KG1 (cell line): ENCODE results near the gene LAGE3.
"Not testable (repeated sequence)": the region's sequence is repeated elsewhere in the genome, so short reads cannot be mapped to it uniquely, and the experiment has no call there.

ENCODE experiments used
- DNase-seq: peaks from one replicate; lab custom pipeline; 2025; lab: John Stamatoyannopoulos, UW

The LAGE3 gene

GRCh38 chrX:154502098-154502497 is 23.0 kb upstream of the LAGE3 start:
- no peak for DNase-seq

DNA sequence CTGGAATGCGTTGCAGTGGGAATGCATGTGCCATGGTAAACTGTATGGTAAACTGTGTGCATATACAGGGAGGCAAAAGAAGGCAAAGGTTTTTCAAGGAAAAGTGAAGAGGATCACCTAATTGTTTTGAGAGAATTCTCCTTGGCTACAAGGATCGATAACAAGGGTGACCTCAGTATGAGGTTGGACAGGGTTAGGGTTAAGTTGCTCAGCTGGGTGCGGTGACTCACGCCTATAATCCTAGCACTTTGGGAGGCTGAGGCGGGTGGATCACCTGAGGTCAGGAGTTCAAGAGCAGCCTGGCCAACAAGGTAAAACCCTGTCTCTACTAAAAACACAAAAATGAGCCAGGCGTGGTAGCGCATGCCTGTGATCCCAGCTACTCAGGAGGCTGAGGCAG is 22.3 kb upstream of the LAGE3 start:
- DNase-seq: not testable (repeated sequence)

GRCh38 chrX:154496591-154497137 is 17.6 kb upstream of the LAGE3 start:
- DNase-seq: not testable (repeated sequence)

DNA sequence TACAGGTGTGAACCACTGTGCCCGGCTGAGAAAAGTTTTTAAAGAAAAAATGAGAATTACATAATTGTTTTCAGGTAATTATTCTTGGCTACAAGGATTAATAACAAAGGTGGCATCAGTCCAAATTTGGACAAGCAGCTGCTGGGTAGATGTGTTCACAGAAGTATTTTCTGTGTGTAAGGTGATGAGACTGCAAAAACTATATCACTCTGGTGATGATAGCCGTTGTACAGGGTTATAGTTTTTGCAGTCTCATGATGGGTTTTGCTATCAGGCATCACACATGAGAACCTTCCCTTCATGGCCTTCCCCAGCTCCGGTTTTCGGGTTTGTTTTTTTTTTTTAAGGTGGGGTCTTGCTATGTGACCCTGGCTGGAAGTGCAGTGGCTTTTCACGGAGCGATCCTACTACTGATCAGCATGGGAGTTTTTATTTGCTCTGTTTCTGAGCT is 16.4 kb upstream of the LAGE3 start:
- DNase-seq: no peak

DNA sequence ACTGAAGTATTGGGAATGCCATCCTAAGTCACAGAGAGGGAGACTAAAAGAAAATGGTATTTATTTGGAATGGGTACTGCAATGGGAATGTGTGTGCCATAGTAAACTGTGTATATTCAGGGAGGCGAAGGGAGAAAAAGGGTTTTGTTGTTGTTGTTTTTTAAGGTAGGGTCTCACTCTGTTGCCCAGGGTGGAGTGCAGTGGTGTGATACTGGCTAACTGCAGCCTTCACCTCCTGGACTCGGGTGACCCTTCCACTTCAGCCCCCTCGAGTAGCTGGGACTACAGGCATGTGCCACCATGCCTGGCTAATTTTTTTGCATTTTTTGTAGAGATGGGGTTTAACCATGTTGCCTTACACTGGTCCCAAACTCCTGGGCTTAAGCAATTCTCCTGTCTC is 15.6 kb upstream of the LAGE3 start:
- DNase-seq: no peak

DNA sequence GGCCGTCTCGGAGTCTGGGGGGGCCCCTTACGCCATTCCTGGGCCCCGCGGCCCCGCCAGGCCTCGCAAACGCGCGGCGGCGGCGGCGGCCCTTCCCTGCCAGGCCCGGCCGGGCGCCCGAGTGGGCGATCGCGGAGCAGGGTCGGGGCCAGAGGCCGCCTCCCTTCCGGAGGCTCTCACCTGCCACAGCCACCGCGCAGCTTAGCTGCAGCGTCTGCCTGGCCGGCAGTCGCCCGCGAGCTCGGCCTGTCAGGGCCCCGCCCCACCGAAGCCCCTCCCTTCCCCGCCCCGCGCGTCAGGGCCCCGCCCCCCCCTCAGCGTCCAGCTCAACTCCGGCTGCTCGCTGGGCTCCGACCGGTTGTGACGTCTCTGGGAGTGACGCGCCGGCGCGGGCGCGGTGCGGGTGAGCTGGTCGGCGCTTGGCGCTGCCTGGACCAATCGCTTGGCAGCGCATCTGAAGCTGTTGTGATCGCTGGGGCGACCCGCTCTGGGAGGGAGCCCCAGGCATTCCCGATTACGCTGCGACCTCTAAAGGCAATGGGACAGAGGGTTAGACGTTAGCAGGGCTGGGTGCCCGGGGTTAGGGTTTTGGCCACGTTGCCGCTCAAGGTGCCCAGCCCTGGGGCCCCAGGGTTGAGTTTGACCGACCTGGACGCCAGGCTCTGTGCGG is 11.5 kb upstream of the LAGE3 start, which contains the start of gene SLC10A3:
SLC10A3 (minus strand) TSS at position 216 of the 670 bp plus-strand sequence. CDS start 1,689 bp downstream, outside the sequence.
- DNase-seq: peak; percentile 61

DNA sequence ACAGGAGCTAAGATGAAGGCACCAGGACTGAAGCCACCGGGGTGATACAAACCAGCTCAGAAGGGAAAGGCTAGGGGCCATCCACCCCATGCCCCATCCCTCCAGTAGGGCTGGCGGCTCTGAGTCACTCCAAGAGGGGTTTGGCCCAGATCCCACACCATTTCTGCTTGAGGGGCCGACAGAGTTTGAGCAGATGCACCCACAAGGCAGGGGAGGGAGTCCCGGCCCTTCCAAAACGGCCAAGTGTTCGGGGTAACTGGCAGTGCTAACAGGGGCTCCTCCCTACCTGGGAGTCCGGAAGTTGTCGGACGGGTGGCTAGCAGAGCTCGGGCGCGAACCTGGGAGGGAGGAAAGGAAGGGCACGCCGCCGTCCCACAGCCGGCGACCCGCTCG is 10.9 kb upstream of the LAGE3 start:
- DNase-seq: no peak

- no peak for DNase-seq
These were observed 10.1 kb upstream of the LAGE3 start for GRCh38 chrX:154489182-154489581.

DNA sequence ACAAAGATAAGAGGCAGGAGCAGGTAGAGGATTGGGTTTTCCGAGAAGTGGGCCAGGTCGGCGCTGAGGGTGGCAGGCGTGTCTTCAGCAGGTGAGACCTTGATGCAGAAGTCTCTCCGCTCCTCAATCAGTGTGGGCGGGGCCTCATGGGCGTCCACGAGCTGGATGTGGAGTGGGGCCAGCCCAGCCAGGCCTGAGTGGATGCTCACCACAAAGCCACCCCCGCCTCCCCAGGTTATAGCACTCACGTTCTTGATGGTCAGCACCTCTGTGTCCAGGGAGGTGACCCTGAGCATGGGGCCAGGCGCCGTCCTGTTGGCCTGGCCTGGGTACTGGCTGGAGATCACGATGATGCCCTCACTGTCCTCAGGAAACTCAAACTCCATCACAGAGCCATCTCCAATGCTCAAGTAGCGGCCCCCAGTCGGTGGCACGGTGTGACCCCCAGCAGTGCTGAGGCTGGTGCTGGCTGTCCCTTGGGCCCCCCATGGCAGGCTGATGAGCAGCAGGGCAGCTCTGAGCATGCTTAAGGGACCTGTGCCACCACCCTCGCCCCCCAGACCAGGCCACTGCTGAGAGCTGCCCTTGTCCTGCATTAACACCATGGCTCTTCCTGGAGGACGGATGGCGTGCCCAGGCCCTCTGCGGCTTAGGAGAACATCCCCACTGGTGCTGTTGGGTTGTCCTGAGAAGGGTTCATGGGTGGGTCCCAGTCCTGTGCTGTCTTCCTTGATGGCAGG is 9.4 kb upstream of the LAGE3 start:
- no peak for DNase-seq

- DNase-seq: no peak
These were observed 8.6 kb upstream of the LAGE3 start for GRCh38 chrX:154487518-154488290.

DNA sequence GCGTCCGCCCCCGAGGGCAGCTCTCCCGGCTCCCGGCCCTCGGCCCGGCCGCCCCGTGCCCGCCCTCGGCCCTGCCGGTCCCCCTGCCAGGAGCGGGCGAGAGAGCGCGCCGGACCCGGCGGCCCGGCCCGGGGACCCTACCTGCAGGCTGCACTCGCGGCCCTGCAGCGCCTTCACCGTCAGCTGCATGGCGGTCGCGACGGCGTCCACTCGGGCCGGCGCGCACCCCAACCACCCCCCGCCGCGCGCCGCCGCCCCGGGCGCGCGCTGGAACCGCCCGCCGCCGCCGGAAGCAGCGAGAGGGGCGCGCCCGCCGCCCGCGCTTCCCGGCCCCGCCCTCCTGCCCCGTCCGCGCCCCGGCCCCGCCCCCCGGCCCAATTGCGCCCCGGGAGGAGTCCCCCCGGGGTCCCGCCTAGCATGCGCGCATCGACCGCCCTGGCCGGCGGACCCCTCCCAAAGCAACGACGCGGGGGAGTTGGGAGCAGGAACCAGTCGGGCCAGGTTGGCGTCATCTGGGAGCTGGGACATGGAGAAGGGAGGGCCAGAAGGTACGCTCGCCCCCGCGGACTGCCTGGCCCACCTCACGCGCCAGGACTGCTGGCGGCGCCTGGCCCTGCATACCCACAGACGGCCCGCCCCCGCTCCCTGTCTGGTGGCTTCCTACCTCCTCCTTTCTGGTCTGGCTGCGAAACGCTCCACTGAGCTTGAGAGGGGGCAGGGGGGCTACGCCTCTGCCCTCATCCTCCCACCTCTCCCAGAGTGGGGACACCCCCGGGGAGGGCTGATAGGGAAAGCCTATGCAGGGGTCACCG is 7.5 kb upstream of the LAGE3 start, which contains the start of gene UBL4A:
UBL4A (minus strand) TSS at position 220 of the 812 bp plus-strand sequence; CDS start at position 189, 31 bp downstream.
- DNase-seq: no peak

DNA sequence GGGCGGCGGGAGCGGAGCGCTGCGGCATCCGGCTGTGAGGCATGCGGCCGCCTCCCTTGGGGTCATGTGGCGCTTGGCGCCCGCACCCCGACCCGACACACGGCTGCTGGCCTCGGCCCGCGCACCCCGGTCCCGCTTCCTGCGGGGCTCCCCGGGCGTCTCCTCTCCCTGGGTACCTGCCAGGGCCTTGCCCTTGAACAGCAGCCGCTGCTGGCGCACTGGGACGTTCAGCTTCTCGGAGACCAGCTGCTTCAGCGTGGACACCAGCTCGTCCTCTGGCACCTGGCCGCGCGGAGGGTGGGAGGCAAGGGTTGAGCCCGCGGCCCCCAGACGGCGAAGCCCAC is 6.9 kb upstream of the LAGE3 start:
- no peak for DNase-seq

DNA sequence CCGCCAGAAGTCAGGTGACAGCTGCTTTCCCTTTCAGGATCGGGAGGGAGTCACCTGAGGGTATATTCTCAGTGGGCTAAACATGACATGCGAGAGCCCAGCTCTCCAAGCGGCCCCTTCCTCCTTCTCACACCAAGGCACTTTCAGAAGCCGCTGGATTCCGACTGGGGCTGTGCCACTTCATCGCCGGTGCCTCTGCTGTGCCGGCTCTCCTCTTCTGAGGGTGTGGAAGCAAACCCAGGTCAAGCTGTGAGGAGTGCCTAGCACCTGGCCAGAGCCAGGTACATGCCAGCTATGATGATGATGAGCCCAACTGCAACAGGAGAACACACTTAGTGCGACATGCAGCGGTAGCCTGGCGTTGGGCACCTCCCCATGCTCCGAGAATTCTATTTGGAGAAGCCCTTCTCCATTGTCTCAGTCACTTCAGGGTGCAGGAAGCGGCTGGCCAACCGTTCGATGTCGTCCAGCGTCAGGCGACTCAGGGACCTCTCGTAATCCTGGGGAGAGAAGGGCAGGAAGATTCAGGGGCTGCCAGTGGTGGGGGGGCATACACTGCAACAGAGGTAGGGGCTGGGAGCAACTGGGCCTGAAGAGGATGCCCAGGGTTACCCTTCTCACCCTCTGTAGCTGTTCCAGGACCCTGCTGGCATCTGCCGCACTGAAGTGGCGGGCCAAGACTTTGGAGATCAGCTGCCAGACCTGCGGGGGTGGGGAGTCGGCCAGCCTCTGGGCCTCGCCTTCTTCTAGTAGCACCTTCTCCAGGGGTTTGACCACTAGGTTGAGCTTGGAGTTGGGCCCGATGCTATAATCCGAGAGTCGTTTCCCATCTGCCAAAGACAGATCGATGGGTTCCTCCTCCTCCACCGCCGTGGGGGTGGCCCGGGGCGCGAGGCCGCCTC is 6.3 kb upstream of the LAGE3 start:
- no peak for DNase-seq

DNA sequence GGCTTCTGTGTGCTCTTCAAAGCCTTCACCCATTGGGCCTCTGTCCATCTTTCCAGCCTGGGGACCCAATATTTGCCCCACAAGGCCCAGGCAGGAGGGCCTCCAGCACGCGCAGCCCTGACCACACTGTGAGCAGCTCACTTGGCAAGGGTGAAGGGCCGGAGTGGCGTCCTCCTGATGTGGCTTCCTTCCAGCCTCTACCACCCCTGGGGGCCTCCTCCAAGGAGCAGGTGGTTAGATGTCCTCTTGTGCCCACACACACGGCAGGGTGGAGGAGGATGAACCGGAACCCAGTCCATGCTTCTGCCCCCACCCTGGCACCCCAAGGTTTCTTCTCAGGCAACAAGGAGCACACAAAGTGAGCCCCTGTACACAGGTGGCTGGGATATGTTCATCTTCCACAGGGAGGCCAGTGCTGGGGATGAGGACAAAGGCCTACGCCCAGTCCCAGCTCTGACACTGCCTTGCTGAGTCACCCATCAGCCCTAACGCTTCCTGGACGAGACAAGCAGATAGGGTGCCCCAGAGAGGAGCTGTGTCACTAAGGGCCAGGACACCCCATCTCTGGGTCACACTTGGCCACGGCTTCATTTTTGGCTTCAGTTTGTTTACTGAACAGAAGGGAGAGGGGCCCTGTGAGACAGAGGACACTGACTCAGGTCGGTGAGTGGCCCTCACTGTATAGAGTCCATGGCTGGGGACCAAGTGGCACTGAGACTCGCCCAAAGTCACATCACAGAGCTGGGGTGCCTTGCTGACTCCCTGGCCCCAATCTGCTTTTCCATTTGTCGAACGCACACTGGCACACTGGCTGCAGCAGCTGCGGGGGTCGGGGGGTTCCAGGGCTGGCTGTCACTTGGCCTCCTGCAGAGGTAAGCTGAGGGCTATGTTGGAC is 5.4 kb upstream of the LAGE3 start:
- DNase-seq: no peak

- no peak for DNase-seq
These were observed 4.2 kb upstream of the LAGE3 start for GRCh38 chrX:154483325-154483724.

- DNase-seq: no peak
These were observed 3.7 kb upstream of the LAGE3 start for GRCh38 chrX:154482786-154483185.

DNA sequence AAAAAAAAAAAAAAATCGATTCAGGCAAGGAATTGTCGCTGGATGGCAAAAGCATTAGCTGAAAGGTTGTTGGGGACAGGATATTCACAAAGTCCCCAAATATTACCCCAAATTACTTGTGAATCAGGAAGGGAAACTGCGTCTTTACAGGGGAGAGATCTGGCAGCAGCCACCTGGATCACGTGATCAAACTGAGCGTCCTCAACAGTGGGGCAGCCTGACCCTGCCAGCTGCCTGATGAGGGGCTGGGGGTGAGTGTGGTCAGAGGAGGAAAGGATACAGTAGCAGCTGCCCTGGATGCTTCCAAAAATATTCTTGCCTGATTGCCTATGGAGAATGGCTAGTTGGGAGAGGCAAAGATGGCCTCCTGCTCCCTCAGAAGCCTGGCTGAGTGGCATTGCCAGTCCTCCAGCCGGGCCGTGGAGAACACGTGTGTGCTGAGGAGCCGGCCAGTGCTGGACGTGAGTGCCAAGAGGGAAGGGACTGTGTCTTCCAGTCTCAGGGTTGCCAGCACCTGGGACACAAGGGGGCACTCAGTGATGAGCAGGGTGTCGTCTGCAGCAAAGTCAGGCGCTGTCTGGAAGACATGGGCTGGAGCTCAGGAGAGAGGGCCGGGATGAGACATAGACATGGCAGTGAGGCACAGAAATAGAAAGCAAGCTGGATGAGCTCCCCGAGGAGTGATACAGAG is 3.0 kb upstream of the LAGE3 start:
- no peak for DNase-seq

DNA sequence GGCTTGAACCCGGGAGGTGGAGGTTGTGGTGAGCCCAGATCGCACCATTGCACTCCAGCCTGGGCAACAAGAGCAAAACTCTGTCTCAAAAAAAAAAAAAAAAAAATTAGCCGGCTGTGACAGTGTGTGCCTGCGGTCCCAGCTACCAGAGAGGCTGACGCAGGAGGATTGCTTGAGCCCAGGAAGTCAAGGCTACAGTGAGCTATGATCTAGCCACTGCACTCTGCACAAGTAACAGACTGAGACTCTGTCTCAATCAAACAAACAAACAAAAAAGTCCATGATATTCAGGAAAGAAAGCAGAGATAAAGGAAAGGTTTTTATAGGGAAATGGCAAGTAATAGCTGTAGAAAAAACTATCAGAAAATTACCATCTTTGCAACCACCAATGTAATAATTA is 2.1 kb upstream of the LAGE3 start:
- no peak for DNase-seq
